Lower leg skin (tissue), 3 donors: ENCODE data around the gene PLEKHH3.

Source experiments
- CTCF ChIP-seq, 3 donors: fragments of 450-650 bp; IDR thresholded peaks; one replicate each; pipeline ENCODE4 v1.5.1; 2016; ENCODE audit warnings: antibody characterized with exemption in 3 of 3, mild to moderate bottlenecking in 3 of 3, moderate library complexity in 2 of 3
- POLR2A ChIP-seq, 2 donors: fragments of 450-650 bp; IDR thresholded peaks; one replicate each; pipeline ENCODE4 v1.6.1; 2016 to 2017; ENCODE audit warnings: antibody characterized with exemption in 2 of 2, mild to moderate bottlenecking in 1 of 2, moderate library complexity in 1 of 2

GRCh38 chr17:42675348-42675964, 1.3 kb downstream of the PLEKHH3 start:
- TF ChIP-seq CTCF (IDR thresholded peaks at IDR 0.05) (no peak), POLR2A (IDR thresholded peaks at IDR 0.05) (no peak)
